NCI-H2196 treated with DMSO at 0.1 percent for 48 hours (cell line): ENCODE data around the gene SLC25A18.
"Not testable (repeated sequence)": the region's sequence is repeated elsewhere in the genome, so short reads cannot be mapped to it uniquely, and the experiment has no call there.

Experiments
- DNase-seq: peaks from one replicate; lab custom pipeline; 2025; ENCODE audit not compliant: unreplicated experiment; lab: John Stamatoyannopoulos, UW

SLC25A18 gene, protein sequence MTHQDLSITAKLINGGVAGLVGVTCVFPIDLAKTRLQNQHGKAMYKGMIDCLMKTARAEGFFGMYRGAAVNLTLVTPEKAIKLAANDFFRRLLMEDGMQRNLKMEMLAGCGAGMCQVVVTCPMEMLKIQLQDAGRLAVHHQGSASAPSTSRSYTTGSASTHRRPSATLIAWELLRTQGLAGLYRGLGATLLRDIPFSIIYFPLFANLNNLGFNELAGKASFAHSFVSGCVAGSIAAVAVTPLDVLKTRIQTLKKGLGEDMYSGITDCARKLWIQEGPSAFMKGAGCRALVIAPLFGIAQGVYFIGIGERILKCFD

DNA sequence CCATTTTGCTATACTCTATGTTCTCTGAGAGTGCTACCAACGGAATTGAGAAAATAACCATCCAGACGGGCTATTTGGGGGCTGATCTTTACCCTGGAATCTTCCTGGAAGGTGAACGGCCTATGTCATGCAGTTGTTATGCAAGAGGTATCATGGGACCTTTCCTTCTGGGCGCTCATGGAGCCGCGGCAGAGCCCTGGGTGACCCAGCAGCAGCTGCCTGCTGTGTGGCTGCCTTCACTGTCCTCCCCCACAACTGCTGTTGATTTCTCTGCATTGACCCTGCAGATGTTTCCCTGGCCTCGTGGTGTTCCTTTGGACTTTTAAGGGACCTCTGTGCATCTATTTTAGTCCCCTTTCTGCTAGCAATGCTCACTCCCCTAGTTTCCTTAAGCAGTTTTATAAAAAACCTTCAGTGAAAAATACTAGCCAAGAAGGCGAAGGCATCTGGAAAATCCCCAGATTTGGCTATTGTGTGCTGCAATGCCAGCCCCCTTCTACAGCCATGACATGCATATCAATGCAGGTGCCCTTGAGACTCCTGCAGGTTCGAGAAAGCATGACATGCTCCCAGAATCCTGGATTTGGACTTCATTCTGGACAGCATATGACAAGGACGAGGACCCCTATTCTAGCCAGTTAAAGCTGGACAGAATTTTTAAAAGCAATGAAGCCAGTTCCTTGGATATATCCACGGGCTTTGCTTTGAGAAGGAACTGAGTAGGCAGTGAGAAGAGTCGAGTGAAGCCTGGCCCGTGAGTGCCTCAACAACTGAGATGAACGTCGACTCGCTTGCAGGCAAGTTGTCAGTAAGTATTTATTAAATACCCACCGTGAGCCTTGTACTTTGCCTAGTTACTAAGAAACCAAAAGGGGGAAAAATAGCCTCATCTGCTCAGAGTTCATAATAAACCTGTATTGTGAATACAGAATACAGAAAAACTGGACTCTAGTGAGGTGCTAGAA lies at the start of gene SLC25A18:
Gene SLC25A18, plus strand, starts transcription at position 593 of the 965 bp plus-strand sequence. CDS start 16,447 bp downstream, outside the sequence.
- DNase-seq, result no peak

- DNase-seq, result no peak
Measured at GRCh38 chr22:17513612-17514011, 49.7 kb upstream of the SLC25A18 start.

DNA sequence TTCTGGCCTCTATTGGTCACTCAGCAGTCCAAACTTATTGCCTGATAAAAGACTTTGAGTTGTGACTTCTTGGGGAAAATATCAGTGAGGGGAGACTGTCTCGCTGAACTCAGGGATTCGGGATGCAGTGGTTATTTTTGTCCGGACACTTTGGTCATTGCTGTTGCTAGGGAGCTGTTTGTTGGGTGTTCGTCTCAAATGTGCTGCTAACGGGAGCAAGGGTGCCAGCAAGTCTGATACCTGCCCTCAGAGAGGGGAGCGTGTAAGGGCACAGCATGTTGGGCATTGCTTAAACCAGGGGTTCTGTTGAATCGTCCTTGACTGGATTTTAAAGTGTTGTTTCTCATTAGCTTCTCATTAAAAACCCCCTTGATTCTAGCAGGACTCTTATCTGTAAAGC lies 49.2 kb upstream of the SLC25A18 start:
- no peak for DNase-seq

DNA sequence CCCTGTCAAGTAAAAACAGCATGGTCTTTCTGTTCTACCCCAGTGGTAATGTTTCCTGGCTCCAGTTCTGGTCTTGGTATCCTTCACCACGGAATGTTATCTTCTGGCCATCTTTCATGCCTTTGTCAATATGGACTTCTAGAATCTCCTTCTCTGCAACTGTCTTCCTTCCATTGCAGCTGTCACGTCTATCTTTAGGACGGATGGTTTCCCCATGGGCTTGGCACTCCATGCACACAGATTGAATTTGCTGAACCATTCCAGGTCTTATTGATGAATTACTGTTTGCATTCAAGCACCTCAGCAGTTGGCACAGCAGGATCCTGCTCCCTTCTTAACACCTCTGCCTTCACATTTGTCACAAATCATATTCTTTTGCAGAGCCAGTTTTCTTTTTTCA lies 44.9 kb upstream of the SLC25A18 start:
- no peak for DNase-seq

GRCh38 chr22:17521971-17522370 lies 41.3 kb upstream of the SLC25A18 start:
- not testable (repeated sequence) for DNase-seq

- DNase-seq, result no peak
Measured at GRCh38 chr22:17523925-17524324, 39.4 kb upstream of the SLC25A18 start.

- DNase-seq, result no peak
Measured at GRCh38 chr22:17536269-17536668, 27.0 kb upstream of the SLC25A18 start.

- no peak for DNase-seq
Measured at GRCh38 chr22:17537155-17537554, 26.1 kb upstream of the SLC25A18 start.

- DNase-seq, result no peak
Measured at GRCh38 chr22:17540481-17540880, 22.8 kb upstream of the SLC25A18 start.

- no peak for DNase-seq
Measured at GRCh38 chr22:17541476-17541875, 21.8 kb upstream of the SLC25A18 start.

- DNase-seq, result no peak
Measured at GRCh38 chr22:17542452-17542851, 20.8 kb upstream of the SLC25A18 start.

DNA sequence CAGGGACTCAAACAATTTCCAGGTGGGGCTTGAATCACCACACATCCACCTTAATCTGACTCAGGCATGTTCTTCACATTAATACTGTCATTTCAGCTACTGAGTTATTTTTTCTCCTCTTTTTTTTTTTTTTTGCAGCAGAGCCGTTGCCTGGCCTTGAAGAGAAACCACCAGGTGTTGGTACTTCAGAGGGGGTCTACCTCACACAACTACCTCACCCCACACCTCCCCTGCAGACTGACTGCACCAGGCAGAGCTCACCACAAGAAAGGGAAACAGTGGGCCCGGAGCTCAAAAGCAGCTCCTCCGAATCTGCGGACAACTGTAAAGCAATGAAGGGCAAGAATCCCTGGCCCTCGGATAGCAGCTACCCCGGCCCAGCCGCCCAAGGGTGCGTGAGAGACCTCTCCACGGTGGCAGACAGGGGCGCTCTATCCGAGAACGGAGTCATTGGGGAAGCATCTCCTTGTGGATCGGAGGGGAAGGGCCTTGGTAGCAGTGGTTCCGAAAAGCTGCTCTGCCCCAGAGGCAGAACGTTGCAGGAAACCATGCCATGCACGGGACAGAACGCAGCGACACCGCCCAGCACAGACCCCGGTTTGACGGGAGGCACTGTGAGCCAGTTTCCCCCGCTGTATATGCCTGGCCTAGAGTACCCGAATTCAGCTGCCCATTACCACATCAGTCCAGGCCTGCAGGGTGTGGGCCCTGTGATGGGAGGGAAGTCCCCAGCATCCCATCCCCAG lies 15.1 kb upstream of the SLC25A18 start:
- DNase-seq, result no peak

GRCh38 chr22:17548756-17549035 lies 14.6 kb upstream of the SLC25A18 start:
- DNase-seq, result no peak

GRCh38 chr22:17549183-17549582 lies 14.1 kb upstream of the SLC25A18 start:
- no peak for DNase-seq

GRCh38 chr22:17549655-17550054 lies 13.6 kb upstream of the SLC25A18 start:
- no peak for DNase-seq

GRCh38 chr22:17552737-17553136 lies 10.6 kb upstream of the SLC25A18 start:
- no peak for DNase-seq

GRCh38 chr22:17554814-17555213 lies 8.5 kb upstream of the SLC25A18 start:
- DNase-seq, result no peak

DNA sequence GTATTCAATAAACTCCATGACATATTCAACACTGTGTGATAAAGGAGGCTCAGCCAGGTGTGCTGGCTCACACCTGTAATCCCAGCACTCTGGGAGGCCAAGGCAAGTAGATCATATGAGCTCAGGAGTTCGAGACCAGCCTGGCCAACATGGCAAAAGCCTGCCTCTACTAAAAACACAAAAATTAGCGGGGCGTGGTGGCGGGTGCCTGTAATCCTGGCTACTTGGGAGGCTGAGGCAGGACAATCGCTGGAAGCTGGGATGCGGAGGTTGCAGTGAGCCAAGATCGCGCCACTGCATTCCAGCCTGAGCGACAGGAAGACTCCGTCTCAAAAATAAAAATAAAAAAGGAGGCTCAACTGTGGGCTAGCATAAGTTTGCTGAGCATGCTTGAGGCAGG lies 4.1 kb upstream of the SLC25A18 start:
- DNase-seq, result no peak

- no peak for DNase-seq
Measured at GRCh38 chr22:17563936-17564391, 666 bp downstream of the SLC25A18 start.

GRCh38 chr22:17566016-17566687 lies 2.9 kb downstream of the SLC25A18 start:
- DNase-seq, result not testable (repeated sequence)

- DNase-seq, result no peak
Measured at GRCh38 chr22:17566776-17567175, 3.5 kb downstream of the SLC25A18 start.
